Measurements from ENCODE around the gene ZNF562. TPM values are rescaled to one million over a fixed set of nuclear protein-coding genes. Genes with fewer than 3 reads are reported as not detected.
"Not testable (repeated sequence)": the region's sequence is repeated elsewhere in the genome, so short reads cannot be mapped to it uniquely, and the experiment has no call there.

Gene ZNF562
- total RNA-seq, 1 experiment from 2014 or later, result 29.5 TPM

DNA sequence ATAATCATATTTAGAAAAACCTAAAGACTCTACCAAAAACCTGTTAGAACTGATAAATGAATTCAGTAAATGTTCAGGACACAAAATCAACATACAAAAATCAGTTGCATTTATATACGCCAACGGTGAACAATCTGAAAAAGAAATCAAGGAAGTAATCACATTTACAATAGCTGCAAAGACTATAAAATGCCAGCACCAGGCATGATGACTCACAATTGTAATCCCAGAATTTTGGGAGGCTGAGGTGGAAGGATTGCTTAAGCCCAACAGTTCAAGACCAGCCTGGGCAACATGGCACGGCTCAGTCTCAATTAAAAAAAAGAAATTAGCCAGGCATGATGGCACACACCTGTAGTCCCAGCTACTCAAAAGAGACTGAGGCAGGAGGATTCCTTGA lies 7.0 kb downstream of the ZNF562 start:
- Histone ChIP-seq H3K36me3 (ENCODE audit: control insufficient read depth, insufficient read depth, low read length) (no peaks in the 10 kb centered on the region), H3K9me3 (ENCODE audit: control insufficient read depth, insufficient read depth, low read depth, low read length) (peaks cover 36% of the 10 kb centered on the region; the same call in 1 of the 2 replicates), H3K27ac (ENCODE audit: low read length) (no peak overlapping the region), H3K4me3 (ENCODE audit: low read depth in 2 of 2, low read length in 2 of 2) (no peak overlapping the region), H3K27me3 (ENCODE audit: control insufficient read depth, insufficient read depth, low read length) (no peaks in the 10 kb centered on the region), H3K4me1 (ENCODE audit: control insufficient read depth, insufficient read depth, low read length) (no peaks in the 10 kb centered on the region)
- DNase-seq (ENCODE audit: low read depth, low spot score) (no peak), ATAC-seq (no peak)
- TF ChIP-seq SIN3A (IDR thresholded peaks at IDR 0.05; ENCODE audit: borderline replicate concordance, insufficient read depth, low read depth, low read length) (no peak), TCF7L2 (IDR thresholded peaks at IDR 0.05; ENCODE audit: low read depth, low read length) (no peak), POLR2AphosphoS5 (IDR thresholded peaks at IDR 0.05; ENCODE audit: low read depth, low read length) (no peak)
- TF ChIP-seq, protein P1, sequence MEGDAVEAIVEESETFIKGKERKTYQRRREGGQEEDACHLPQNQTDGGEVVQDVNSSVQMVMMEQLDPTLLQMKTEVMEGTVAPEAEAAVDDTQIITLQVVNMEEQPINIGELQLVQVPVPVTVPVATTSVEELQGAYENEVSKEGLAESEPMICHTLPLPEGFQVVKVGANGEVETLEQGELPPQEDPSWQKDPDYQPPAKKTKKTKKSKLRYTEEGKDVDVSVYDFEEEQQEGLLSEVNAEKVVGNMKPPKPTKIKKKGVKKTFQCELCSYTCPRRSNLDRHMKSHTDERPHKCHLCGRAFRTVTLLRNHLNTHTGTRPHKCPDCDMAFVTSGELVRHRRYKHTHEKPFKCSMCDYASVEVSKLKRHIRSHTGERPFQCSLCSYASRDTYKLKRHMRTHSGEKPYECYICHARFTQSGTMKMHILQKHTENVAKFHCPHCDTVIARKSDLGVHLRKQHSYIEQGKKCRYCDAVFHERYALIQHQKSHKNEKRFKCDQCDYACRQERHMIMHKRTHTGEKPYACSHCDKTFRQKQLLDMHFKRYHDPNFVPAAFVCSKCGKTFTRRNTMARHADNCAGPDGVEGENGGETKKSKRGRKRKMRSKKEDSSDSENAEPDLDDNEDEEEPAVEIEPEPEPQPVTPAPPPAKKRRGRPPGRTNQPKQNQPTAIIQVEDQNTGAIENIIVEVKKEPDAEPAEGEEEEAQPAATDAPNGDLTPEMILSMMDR (IDR thresholded peaks at IDR 0.05), result no peak
- TF ChIP-seq, protein P2, sequence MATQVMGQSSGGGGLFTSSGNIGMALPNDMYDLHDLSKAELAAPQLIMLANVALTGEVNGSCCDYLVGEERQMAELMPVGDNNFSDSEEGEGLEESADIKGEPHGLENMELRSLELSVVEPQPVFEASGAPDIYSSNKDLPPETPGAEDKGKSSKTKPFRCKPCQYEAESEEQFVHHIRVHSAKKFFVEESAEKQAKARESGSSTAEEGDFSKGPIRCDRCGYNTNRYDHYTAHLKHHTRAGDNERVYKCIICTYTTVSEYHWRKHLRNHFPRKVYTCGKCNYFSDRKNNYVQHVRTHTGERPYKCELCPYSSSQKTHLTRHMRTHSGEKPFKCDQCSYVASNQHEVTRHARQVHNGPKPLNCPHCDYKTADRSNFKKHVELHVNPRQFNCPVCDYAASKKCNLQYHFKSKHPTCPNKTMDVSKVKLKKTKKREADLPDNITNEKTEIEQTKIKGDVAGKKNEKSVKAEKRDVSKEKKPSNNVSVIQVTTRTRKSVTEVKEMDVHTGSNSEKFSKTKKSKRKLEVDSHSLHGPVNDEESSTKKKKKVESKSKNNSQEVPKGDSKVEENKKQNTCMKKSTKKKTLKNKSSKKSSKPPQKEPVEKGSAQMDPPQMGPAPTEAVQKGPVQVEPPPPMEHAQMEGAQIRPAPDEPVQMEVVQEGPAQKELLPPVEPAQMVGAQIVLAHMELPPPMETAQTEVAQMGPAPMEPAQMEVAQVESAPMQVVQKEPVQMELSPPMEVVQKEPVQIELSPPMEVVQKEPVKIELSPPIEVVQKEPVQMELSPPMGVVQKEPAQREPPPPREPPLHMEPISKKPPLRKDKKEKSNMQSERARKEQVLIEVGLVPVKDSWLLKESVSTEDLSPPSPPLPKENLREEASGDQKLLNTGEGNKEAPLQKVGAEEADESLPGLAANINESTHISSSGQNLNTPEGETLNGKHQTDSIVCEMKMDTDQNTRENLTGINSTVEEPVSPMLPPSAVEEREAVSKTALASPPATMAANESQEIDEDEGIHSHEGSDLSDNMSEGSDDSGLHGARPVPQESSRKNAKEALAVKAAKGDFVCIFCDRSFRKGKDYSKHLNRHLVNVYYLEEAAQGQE (IDR thresholded peaks at IDR 0.05; ENCODE audit: insufficient read depth in 1 of 2, low read depth in 2 of 2, low read length in 1 of 2), result no peak
- ChIA-PET POLR2A (no interaction called here), CTCF (no interaction called here)
- BruUV-seq (replicated peaks), result no TSS peak
- intact Hi-C loops (cut with micrococcal nuclease; ENCODE audit: unreplicated experiment) (no loop called here), in situ Hi-C loops (cut with HindIII; ENCODE audit: low pct_unique_long_range_greater_than_20kb, low sequenced_read_pairs) (no loop called here)

DNA sequence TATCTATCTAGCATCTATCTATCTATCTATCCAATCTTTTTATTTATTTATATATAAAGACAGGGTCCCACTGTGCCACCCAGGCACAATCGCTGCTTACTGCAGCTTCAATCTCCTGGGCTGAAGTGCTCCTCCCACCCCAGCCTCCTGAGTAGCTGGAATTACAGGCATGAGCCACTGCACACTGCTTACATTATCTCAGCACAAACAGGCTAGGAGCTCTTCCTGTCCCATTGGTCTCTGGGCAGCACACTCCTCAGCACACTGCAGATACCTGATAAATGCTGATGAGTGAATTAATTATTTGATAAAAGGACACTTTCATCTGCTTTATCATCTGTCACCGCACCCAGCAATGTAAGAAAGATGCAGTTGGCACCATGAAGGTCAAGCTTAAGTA lies 16.1 kb downstream of the ZNF562 start:
- ATAC-seq, result no peak
- CTCF ChIA-PET, result no interaction called here
- POLR2A ChIA-PET, result no interaction called here

DNA sequence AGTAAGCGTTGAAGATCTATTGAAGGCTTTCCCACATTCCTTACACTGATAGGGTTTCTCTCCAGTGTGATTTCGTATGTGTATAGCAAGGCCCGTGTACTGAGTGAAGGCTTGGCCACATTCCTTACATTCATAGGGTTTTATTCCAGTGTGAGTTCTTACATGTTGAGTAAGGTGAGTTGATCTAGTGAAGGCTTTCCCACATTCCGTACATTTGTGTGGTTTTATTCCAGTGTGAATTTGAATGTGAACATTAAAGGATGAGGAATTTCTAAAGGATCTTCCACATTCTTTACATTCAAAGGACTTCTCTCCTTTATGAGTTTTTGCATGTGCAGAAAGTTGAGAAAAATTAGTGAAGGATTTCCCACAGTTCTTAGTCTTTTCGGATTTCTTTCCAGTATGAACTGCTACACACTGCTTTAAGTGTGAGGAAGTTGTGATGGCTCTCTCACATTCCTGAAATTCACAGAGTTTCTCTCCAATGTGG lies 21.8 kb downstream of the ZNF562 start:
- H3K27me3 ChIP-seq (ENCODE audit: control insufficient read depth, insufficient read depth, low read length); H3K4me1 ChIP-seq (ENCODE audit: control insufficient read depth, insufficient read depth, low read length); in situ Hi-C loops (cut with HindIII; ENCODE audit: low pct_unique_long_range_greater_than_20kb, low sequenced_read_pairs); intact Hi-C loops (cut with micrococcal nuclease; ENCODE audit: unreplicated experiment); H3K36me3 ChIP-seq (ENCODE audit: control insufficient read depth, insufficient read depth, low read length); H3K27ac ChIP-seq (ENCODE audit: low read length); ATAC-seq; POLR2A ChIA-PET; BruUV-seq (replicated peaks); CTCF ChIA-PET; H3K4me3 ChIP-seq (ENCODE audit: low read depth in 2 of 2, low read length in 2 of 2); DNase-seq (ENCODE audit: low read depth, low spot score): not testable (repeated sequence)
- peaks cover 38% of the 10 kb centered on the region for H3K9me3 ChIP-seq (ENCODE audit: control insufficient read depth, insufficient read depth, low read depth, low read length)

More for the DNA sequence above, 16.1 kb downstream of the ZNF562 start:
- H3K4me1 ChIP-seq (ENCODE audit: control insufficient read depth, insufficient read depth, low read length), result no peaks in the 10 kb centered on the region
- H3K27ac ChIP-seq (ENCODE audit: low read length), result no peak overlapping the region
- H3K36me3 ChIP-seq (ENCODE audit: control insufficient read depth, insufficient read depth, low read length), result no peaks in the 10 kb centered on the region; the same call in 1 of the 2 replicates
- no peak for DNase-seq (ENCODE audit: low read depth, low spot score)
- TF ChIP-seq, protein P1 (IDR thresholded peaks at IDR 0.05), result no peak
- no TSS peak for BruUV-seq (replicated peaks)
- no peak overlapping the region for H3K4me3 ChIP-seq (ENCODE audit: low read depth in 2 of 2, low read length in 2 of 2)
- H3K27me3 ChIP-seq (ENCODE audit: control insufficient read depth, insufficient read depth, low read length), result no peaks in the 10 kb centered on the region
- in situ Hi-C loops (cut with HindIII; ENCODE audit: low pct_unique_long_range_greater_than_20kb, low sequenced_read_pairs) (no loop called here), intact Hi-C loops (cut with micrococcal nuclease; ENCODE audit: unreplicated experiment) (no loop called here)
- peaks cover 20% of the 10 kb centered on the region; the same call in 1 of the 2 replicates for H3K9me3 ChIP-seq (ENCODE audit: control insufficient read depth, insufficient read depth, low read depth, low read length)

DNA sequence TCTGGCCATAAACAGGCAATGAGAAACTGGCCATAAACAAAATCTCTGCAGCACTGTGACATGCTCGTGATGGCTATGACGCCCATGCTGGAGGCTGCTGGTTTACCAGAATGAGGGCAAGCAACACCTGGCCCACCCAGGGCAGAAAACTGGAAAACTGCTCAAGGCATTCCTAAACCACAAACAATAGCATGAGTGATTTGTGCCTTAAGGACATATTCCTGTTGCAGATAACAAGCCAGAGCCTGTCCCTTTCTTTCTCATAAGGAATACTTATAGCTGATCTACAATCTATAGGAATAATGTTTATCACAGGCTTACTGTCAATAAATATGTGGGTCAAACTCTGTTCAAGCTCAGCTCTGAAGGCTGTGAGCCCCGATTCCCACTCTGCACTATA lies 23.4 kb downstream of the ZNF562 start:
- intact Hi-C loops (cut with micrococcal nuclease; ENCODE audit: unreplicated experiment); POLR2A ChIA-PET: not testable (repeated sequence)
- CTCF ChIA-PET, result interaction anchor here (0.7 kb wide), 1 partner anchor 206 kb away, joined by 4 read pairs; no protein-coding TSS in a partner anchor

More for the DNA sequence above, 23.4 kb downstream of the ZNF562 start:
- H3K36me3 ChIP-seq (ENCODE audit: control insufficient read depth, insufficient read depth, low read length); H3K27ac ChIP-seq (ENCODE audit: low read length); H3K4me1 ChIP-seq (ENCODE audit: control insufficient read depth, insufficient read depth, low read length); ATAC-seq; DNase-seq (ENCODE audit: low read depth, low spot score); in situ Hi-C loops (cut with HindIII; ENCODE audit: low pct_unique_long_range_greater_than_20kb, low sequenced_read_pairs); H3K27me3 ChIP-seq (ENCODE audit: control insufficient read depth, insufficient read depth, low read length); BruUV-seq (replicated peaks); H3K4me3 ChIP-seq (ENCODE audit: low read depth in 2 of 2, low read length in 2 of 2): not testable (repeated sequence)
- H3K9me3 ChIP-seq (ENCODE audit: control insufficient read depth, insufficient read depth, low read depth, low read length), result peaks cover 35% of the 10 kb centered on the region

Data from Panc1 (cell line).